Colonic mucosa (tissue), 4 donors: ENCODE data around the gene HAT1. TPM values are rescaled to one million over a fixed set of nuclear protein-coding genes. Genes with fewer than 3 reads are reported as not detected.

Experiments
- DNase-seq: peaks from one replicate; pipeline ENCODE4 v3.0.0-alpha.2; 2020
- H3K27ac ChIP-seq: fragments of 200-600 bp; one replicate; pipeline ENCODE4 v1.8.0; 2021
- H3K27me3 ChIP-seq: fragments of 200-600 bp; one replicate; pipeline ENCODE4 v1.8.0; 2021
- H3K36me3 ChIP-seq: fragments of 200-600 bp; one replicate; pipeline ENCODE4 v1.8.0; 2021
- H3K4me1 ChIP-seq: fragments of 200-600 bp; one replicate; pipeline ENCODE4 v1.8.0; 2021; ENCODE audit warnings: mild to moderate bottlenecking
- H3K4me3 ChIP-seq: fragments of 200-600 bp; one replicate; pipeline ENCODE4 v1.8.0; 2021
- H3K9ac ChIP-seq, 2 donors: one replicate each; pipeline ENCODE4 v1.7.0; 2013; ENCODE audit warnings: control low read depth in 2 of 2, low read depth in 2 of 2, low read length in 2 of 2
- H3K9me3 ChIP-seq: fragments of 200-600 bp; one replicate; pipeline ENCODE4 v1.8.0; 2021
- intact Hi-C: fragments of 100-400 bp; cut with DNase I; formaldehyde crosslinking; loops from one replicate; pipeline ENCODE4 v1.14.1; 2022
- total RNA-seq, 2 donors: library from RNA; stranded (reverse); fragmentation: NEBNext Ultra II Directional in 1 of 2; extraction: Animal tissue kit (Norgen Biotek cat#: 25700) in 1 of 2; gene quantifications; one replicate each; pipeline ENCODE4 v1.2.1, GENCODE V29; 2021
- TF ChIP-seq, protein P1 (sequence below): fragments of 200-600 bp; IDR thresholded peaks from one replicate; pipeline ENCODE4 v1.8.0; 2022; ENCODE audit warnings: antibody characterized with exemption, mild to moderate bottlenecking
- donor health status: healthy.
- donor health status: DM: no; HTN: no; CAD: no.
- donor health status: DM: no; HTN: no; CAD: no.

The HAT1 gene
- total RNA-seq, 2 donors from 2014 or later, result 31.8 to 50.7 TPM

DNA sequence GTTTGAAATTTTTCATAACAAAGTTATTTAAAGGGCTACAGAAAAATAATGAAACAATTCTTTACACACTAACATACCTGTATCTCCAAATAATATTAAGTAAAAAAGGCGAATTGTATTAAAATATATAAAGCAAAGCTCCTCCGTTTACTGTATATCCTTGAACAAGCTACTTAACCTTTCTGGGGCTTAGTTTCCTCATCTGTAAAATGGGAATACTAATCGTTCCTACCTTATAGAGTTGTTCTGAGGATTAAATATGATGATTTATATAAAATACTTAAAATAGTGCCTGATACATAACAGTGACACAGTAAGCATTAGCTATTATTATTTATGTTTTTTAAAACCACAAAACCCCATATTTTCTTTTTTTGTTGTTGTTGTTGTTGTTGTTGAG lies 41.5 kb upstream of the HAT1 start:
- Histone ChIP-seq H3K27me3 (no peaks in the 10 kb centered on the region), H3K4me3 (no peak overlapping the region), H3K27ac (no peak overlapping the region), H3K4me1 (no peaks in the 10 kb centered on the region), H3K9ac (no peak overlapping the region), H3K9me3 (no peaks in the 10 kb centered on the region), H3K36me3 (no peaks in the 10 kb centered on the region)
- no peak for DNase-seq
- TF ChIP-seq, protein P1, sequence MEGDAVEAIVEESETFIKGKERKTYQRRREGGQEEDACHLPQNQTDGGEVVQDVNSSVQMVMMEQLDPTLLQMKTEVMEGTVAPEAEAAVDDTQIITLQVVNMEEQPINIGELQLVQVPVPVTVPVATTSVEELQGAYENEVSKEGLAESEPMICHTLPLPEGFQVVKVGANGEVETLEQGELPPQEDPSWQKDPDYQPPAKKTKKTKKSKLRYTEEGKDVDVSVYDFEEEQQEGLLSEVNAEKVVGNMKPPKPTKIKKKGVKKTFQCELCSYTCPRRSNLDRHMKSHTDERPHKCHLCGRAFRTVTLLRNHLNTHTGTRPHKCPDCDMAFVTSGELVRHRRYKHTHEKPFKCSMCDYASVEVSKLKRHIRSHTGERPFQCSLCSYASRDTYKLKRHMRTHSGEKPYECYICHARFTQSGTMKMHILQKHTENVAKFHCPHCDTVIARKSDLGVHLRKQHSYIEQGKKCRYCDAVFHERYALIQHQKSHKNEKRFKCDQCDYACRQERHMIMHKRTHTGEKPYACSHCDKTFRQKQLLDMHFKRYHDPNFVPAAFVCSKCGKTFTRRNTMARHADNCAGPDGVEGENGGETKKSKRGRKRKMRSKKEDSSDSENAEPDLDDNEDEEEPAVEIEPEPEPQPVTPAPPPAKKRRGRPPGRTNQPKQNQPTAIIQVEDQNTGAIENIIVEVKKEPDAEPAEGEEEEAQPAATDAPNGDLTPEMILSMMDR, result no peak
- intact Hi-C loops, result no loop called here

DNA sequence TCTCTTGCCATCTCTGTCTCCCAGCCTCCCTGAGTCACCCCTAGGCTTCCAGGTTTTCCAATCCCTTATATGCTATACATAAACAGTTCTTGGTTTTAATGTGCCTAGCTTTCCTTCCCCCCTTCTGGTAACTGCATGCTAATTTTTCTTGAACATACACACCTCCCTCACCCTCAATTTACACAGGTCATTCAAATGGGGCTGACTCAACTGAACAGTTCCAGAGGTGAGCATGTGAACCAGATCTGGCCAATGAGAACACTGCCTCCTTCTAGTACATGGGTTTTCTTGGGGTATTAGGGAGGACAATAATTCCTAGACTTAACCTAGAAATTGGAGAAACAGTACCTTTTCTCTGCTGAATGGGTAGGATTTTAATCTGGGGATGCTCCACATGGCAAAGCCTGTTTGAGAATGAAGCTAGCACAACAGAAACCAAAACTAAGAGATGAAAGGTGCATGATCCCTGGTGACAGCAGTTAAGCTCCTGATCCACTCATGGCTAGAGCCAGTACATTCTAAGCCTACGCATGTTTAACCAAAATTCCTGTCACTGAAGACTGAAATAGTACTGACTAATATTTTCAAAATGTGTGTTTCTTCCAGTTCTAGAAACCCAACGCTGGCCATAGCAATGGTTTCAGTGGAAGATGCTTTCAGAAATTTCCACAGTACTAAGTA lies 40.0 kb upstream of the HAT1 start:
- TF ChIP-seq, protein P1, result no peak
- Histone ChIP-seq H3K9me3 (no peaks in the 10 kb centered on the region), H3K27ac (no peak overlapping the region), H3K4me3 (no peak overlapping the region), H3K27me3 (no peaks in the 10 kb centered on the region), H3K36me3 (no peaks in the 10 kb centered on the region), H3K9ac (no peak overlapping the region), H3K4me1 (no peaks in the 10 kb centered on the region)
- no peak for DNase-seq
- intact Hi-C loops, result no loop called here

DNA sequence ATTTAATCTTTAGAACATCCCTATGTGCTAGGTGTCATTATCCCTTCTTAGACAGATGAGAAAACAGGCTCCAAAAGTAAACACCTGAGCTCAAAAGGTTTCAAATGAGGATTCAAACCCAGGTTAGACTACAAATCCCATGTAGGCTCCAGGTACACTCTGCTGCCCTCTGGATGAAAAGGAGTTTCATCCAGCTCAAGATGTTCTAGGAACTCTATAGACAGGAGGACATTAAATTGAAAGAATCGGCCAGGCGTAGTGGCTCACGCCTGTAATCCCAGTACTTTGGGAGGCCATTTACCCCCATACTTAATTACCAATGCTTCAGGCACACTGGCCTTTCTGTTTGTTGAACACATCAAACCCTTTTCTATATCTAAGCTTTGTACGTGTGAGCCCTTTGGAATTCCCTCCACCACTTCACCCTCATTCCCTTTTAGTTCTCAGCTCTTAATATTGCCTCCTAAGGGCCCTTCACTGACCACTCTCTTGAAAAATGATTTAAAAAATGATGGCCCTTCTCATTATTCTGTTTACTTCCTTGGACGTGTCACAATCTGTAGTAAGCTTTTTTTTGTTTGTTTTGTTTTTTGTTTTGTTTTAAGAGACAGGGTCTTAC lies 38.9 kb upstream of the HAT1 start:
- Histone ChIP-seq H3K27me3 (no peaks in the 10 kb centered on the region), H3K27ac (no peak overlapping the region), H3K36me3 (no peaks in the 10 kb centered on the region), H3K4me1 (no peaks in the 10 kb centered on the region), H3K4me3 (no peak overlapping the region), H3K9ac (no peak overlapping the region), H3K9me3 (no peaks in the 10 kb centered on the region)
- TF ChIP-seq, protein P1, result no peak
- DNase-seq, result no peak
- intact Hi-C loops, result no loop called here

DNA sequence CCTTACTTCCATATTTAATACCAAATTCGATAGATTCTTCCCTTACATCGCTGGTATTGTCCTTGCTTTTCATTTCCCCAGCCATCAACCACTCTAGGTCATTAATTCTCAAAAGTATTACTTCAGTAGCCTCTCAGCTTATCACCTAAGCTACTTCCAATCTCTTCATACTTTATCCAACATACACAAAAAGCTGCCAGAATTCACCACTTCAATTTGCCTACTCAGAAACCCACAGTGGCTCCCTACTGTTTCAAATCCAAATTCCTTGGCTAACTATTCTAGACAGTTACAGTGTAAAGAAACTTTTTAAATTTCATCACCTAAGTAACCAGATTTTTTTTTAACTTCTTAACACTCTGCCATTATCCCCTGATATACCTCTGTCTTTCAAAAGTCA lies 32.9 kb upstream of the HAT1 start:
- Histone ChIP-seq H3K4me3 (no peak overlapping the region), H3K9ac (no peak overlapping the region), H3K4me1 (no peaks in the 10 kb centered on the region), H3K27ac (no peak overlapping the region), H3K27me3 (no peaks in the 10 kb centered on the region), H3K36me3 (no peaks in the 10 kb centered on the region), H3K9me3 (no peaks in the 10 kb centered on the region)
- DNase-seq, result no peak
- TF ChIP-seq, protein P1, result no peak
- intact Hi-C loops, result no loop called here

DNA sequence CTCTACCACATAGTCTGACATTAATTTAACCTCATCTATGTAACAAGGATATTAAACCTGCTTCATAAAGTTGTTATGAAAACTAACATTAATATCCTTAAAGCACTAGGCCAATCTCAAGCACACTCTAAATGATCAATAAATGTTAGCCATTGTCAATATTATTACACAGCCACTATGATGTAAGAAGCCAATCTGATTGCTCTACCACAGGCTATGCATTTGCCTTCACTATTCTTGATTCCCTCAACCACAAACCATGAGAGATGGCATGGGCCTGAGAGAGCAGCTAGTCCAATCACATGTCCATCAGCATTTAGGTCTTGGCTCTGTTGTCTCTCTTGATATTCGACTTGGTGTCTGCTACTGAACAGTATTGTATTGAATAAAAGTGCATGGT lies 32.5 kb upstream of the HAT1 start:
- intact Hi-C loops, result no loop called here
- Histone ChIP-seq H3K36me3 (no peaks in the 10 kb centered on the region), H3K9ac (no peak overlapping the region), H3K4me3 (no peak overlapping the region), H3K4me1 (no peaks in the 10 kb centered on the region), H3K27ac (no peak overlapping the region), H3K9me3 (no peaks in the 10 kb centered on the region), H3K27me3 (no peaks in the 10 kb centered on the region)
- TF ChIP-seq, protein P1, result no peak
- no peak for DNase-seq
